ENCODE data around the gene MUC2. TPM values are rescaled to one million over a fixed set of nuclear protein-coding genes. Genes with fewer than 3 reads are reported as not detected.

The MUC2 gene
- total and polyA plus RNA-seq, 2 experiments from 2014 or later: not detected

- H3F3A ChIP-seq (replicated peaks; ENCODE audit: low read depth): no peaks in the 10 kb centered on the region
- H3K4me2 ChIP-seq: no peak overlapping the region
- no peak overlapping the region for H2AFZ ChIP-seq
- ATAC-seq (no peak), DNase-seq (ENCODE audit: low spot score) (no peak)
- H3K27ac ChIP-seq (ENCODE audit: low read depth): no peak overlapping the region
- TF ChIP-seq ETS1 (IDR thresholded peaks at IDR 0.05) (no peak), STAT1 (IDR thresholded peaks at IDR 0.05; ENCODE audit: unreplicated experiment) (no peak), CREB1 (CRISPR knock-in tag; IDR thresholded peaks at IDR 0.05; ENCODE audit: low read depth) (no peak), CTCF (conservative IDR thresholded peaks at IDR 0.05; ENCODE audit: low read depth in 2 of 2) (no peak), POLR2AphosphoS5 (IDR thresholded peaks at IDR 0.05; ENCODE audit: low read depth) (no peak), ZNF331 (CRISPR knock-in tag; IDR thresholded peaks at IDR 0.05; ENCODE audit: low read depth) (no peak), REST (IDR thresholded peaks at IDR 0.05; ENCODE audit: unreplicated experiment) (no peak), ZNF462 (CRISPR knock-in tag; IDR thresholded peaks at IDR 0.05) (no peak), ZNF114 (CRISPR knock-in tag; IDR thresholded peaks at IDR 0.05) (no peak), EZH2phosphoT487 (IDR thresholded peaks at IDR 0.05; ENCODE audit: unreplicated experiment) (no peak)
- no peaks in the 10 kb centered on the region for H3K9me2 ChIP-seq (ENCODE audit: insufficient read depth)
- no peak overlapping the region for H3K4me3 ChIP-seq
- H3K36me3 Mint-ChIP-seq (ENCODE audit: low read depth): no peaks in the 10 kb centered on the region
- no peaks in the 10 kb centered on the region for H3K27me3 ChIP-seq (ENCODE audit: insufficient read depth)
- H3K4me3 Mint-ChIP-seq: no peak overlapping the region
- peaks cover 8% of the 10 kb centered on the region for H3K9me3 Mint-ChIP-seq
- no peaks in the 10 kb centered on the region for H4K20me1 ChIP-seq (replicated peaks; ENCODE audit: insufficient read depth)
- no peaks in the 10 kb centered on the region for H3K4me1 ChIP-seq (ENCODE audit: insufficient read depth)
- no peaks in the 10 kb centered on the region; the same call in 2 of the 3 replicates for H3K4me1 Mint-ChIP-seq
- H3K27ac Mint-ChIP-seq: no peak overlapping the region
- H3K27me3 Mint-ChIP-seq (ENCODE audit: insufficient read depth, low read depth, poor library complexity): peaks cover 4% of the 10 kb centered on the region
- no peaks in the 10 kb centered on the region for H3K36me3 ChIP-seq (ENCODE audit: insufficient read depth)
- no peaks in the 10 kb centered on the region for H3K79me2 ChIP-seq (replicated peaks; ENCODE audit: insufficient read depth)
These were observed 35.4 kb downstream of the MUC2 start for GRCh38 chr11:1109918-1110705.
